ENCODE results near the gene ME1. TPM values are rescaled to one million over a fixed set of nuclear protein-coding genes. Genes with fewer than 3 reads are reported as not detected.
"Not testable (repeated sequence)": the region's sequence is repeated elsewhere in the genome, so short reads cannot be mapped to it uniquely, and the experiment has no call there.

The ME1 gene
- polyA plus RNA-seq (ENCODE audit: insufficient read length in 4 of 4): 1 to 10 TPM; 2.7 to 3.8 (median 3.0) TPM

- DNase-seq (ENCODE audit: low read depth in 4 of 4, low spot score in 3 of 4): peak in 3 of 4 donors; percentile 15 to 33 (median 16)
These were observed at the start of gene ME1 for GRCh38 chr6:83430611-83431544. Gene ME1 (minus strand): TSS chr6:83431051. CDS start chr6:83430954, 97 bp downstream.

GRCh38 chr6:83480470-83480869, 49.6 kb upstream of the ME1 start:
- no peak for DNase-seq (ENCODE audit: low read depth in 4 of 4, low spot score in 3 of 4)

GRCh38 chr6:83479389-83479788, 48.5 kb upstream of the ME1 start:
- no peak for DNase-seq (ENCODE audit: low read depth in 4 of 4, low spot score in 3 of 4)

GRCh38 chr6:83476971-83477370, 46.1 kb upstream of the ME1 start:
- no peak for DNase-seq (ENCODE audit: low read depth in 4 of 4, low spot score in 3 of 4)

- DNase-seq (ENCODE audit: low read depth in 4 of 4, low spot score in 3 of 4): no peak
These were observed 43.5 kb upstream of the ME1 start for GRCh38 chr6:83474309-83474708.

- DNase-seq (ENCODE audit: low read depth in 4 of 4, low spot score in 3 of 4): no peak
These were observed 41.9 kb upstream of the ME1 start for GRCh38 chr6:83472767-83473166.

GRCh38 chr6:83470587-83470986, 39.7 kb upstream of the ME1 start:
- DNase-seq (ENCODE audit: low read depth in 4 of 4, low spot score in 3 of 4): no peak

- DNase-seq (ENCODE audit: low read depth in 4 of 4, low spot score in 3 of 4): no peak
These were observed 39.1 kb upstream of the ME1 start for GRCh38 chr6:83470001-83470400.

GRCh38 chr6:83467620-83468036, 36.8 kb upstream of the ME1 start:
- no peak for DNase-seq (ENCODE audit: low read depth in 4 of 4, low spot score in 3 of 4)

GRCh38 chr6:83466328-83466727, 35.5 kb upstream of the ME1 start:
- no peak for DNase-seq (ENCODE audit: low read depth in 4 of 4, low spot score in 3 of 4)

GRCh38 chr6:83464381-83465140, 33.7 kb upstream of the ME1 start:
- no peak for DNase-seq (ENCODE audit: low read depth in 4 of 4, low spot score in 3 of 4)

- no peak for DNase-seq (ENCODE audit: low read depth in 4 of 4, low spot score in 3 of 4)
These were observed 33.0 kb upstream of the ME1 start for GRCh38 chr6:83463886-83464285.

- DNase-seq (ENCODE audit: low read depth in 4 of 4, low spot score in 3 of 4): no peak
These were observed 31.7 kb upstream of the ME1 start for GRCh38 chr6:83462524-83462923.

- no peak for DNase-seq (ENCODE audit: low read depth in 4 of 4, low spot score in 3 of 4)
These were observed 30.6 kb upstream of the ME1 start for GRCh38 chr6:83461438-83461837.

GRCh38 chr6:83459663-83460062, 28.8 kb upstream of the ME1 start:
- no peak for DNase-seq (ENCODE audit: low read depth in 4 of 4, low spot score in 3 of 4)

GRCh38 chr6:83450015-83450414, 19.2 kb upstream of the ME1 start:
- DNase-seq (ENCODE audit: low read depth in 4 of 4, low spot score in 3 of 4): not testable (repeated sequence)

- not testable (repeated sequence) for DNase-seq (ENCODE audit: low read depth in 4 of 4, low spot score in 3 of 4)
These were observed 13.3 kb upstream of the ME1 start for GRCh38 chr6:83444086-83444699.

- no peak for DNase-seq (ENCODE audit: low read depth in 4 of 4, low spot score in 3 of 4)
These were observed 12.7 kb upstream of the ME1 start for GRCh38 chr6:83443516-83443915.

- DNase-seq (ENCODE audit: low read depth in 4 of 4, low spot score in 3 of 4): no peak
These were observed 11.9 kb upstream of the ME1 start for GRCh38 chr6:83442752-83443151.

- DNase-seq (ENCODE audit: low read depth in 4 of 4, low spot score in 3 of 4): no peak
These were observed 8.3 kb upstream of the ME1 start for GRCh38 chr6:83439201-83439600.

- DNase-seq (ENCODE audit: low read depth in 4 of 4, low spot score in 3 of 4): no peak
These were observed 5.8 kb upstream of the ME1 start for GRCh38 chr6:83436674-83437073.
